HPDE6-E6E7 (cell line): ENCODE measurements around the gene IMPA2.
A peak's percentile ranks its signal among the peaks of the same experiment; 100 is the strongest.
"Not testable (repeated sequence)": the region's sequence is repeated elsewhere in the genome, so short reads cannot be mapped to it uniquely, and the experiment has no call there.

Experiments used
- DNase-seq: peaks from one replicate; pipeline ENCODE4 v3.0.0; 2011; ENCODE audit warnings: missing footprints; ENCODE audit errors: extremely low spot score

Gene IMPA2

DNA sequence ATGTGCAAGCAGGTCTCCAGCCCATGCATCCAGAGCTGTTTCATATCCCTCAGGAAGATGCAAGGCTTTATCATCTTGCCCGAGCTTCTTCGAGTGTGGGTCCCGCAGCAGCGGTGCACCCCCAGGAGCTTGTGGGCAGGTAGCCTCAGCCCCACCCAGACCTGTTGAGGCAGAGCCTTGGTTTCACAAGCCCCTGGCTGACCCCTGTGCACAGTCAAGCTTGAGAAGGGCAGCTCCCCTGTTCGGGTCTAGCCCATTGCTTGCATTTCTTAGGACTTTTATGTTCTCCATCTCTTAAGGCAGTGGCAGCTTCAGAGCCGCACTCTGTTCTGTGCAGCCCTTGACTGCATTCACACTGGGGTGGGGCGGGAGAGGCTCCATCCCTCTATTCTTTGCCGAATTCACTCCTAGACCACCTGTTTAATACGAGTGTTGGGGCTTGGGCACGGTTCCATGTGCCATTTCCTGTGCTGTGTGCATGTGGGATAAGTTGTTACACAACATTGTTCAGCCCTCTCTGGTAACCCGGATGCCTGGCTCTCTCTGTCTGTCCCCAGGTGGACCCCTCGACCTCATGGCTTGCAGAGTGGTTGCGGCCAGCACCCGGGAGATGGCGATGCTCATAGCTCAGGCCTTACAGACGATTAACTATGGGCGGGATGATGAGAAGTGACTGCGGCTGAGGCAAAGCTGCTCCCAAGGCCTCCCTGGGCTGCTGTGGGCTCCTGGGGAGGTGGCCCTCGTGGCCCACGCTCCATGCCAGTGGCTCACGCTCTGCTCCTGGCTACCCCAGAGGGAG lies 48.7 kb downstream of the IMPA2 start:
- DNase-seq, result no peak

DNA sequence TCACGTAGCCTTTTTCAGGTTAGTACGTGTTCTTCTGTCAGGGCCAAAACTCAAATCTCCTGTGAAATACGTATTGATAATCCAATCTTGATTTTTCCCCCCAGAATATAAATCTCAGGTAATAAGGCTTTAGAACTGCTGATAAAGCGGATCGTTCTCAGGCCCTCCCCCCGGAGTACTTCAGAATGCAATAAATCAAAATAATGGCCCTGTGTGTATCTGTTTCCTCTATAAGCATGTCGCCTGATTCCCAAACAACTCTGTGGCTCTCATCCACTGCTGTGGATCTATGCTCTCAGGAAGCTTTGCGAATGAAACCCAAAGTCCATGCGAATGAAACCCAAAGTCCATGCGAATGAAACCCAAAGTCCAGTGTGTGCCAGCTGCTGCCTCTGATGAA lies 49.4 kb downstream of the IMPA2 start:
- no peak for DNase-seq

DNA sequence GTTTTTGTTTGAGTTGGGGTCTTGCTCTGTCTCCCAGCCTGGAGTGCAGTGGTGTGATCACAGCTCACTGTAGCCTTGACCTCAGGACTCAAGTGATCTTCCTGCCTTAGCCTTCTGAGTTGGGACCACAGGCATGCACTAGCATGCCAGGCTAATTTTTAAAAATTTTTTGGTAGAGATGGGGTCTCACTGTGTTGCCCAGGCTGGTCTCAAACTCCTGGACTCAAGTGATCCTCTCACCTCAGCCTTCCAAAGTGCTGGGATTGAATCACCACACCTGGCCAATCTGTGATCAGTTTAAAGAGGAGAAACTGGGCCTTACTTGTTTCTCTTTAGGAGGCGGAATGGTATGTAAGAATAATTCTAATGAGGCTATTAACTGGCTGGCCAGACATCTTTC lies 49.9 kb downstream of the IMPA2 start:
- DNase-seq, result no peak

DNA sequence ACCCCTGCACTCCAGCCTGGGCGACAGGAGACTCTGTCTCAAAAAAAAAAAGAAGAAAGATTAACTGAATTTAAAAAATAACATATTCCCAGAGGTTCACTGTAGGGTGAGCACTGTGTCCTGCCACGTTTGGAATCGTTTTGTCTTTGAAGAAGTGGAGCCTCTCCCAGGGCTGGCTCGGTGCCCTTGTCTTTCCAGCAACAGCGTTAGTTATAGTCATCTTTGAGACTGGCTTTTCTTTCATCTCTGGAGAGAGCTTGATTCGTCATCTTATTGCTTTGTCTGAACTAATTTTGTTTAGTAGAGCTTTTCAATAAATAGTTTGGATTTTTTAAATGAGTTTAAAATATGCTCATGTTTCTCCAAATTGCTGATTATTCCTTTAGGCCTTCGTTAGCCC lies 50.5 kb downstream of the IMPA2 start:
- DNase-seq, result no peak

DNA sequence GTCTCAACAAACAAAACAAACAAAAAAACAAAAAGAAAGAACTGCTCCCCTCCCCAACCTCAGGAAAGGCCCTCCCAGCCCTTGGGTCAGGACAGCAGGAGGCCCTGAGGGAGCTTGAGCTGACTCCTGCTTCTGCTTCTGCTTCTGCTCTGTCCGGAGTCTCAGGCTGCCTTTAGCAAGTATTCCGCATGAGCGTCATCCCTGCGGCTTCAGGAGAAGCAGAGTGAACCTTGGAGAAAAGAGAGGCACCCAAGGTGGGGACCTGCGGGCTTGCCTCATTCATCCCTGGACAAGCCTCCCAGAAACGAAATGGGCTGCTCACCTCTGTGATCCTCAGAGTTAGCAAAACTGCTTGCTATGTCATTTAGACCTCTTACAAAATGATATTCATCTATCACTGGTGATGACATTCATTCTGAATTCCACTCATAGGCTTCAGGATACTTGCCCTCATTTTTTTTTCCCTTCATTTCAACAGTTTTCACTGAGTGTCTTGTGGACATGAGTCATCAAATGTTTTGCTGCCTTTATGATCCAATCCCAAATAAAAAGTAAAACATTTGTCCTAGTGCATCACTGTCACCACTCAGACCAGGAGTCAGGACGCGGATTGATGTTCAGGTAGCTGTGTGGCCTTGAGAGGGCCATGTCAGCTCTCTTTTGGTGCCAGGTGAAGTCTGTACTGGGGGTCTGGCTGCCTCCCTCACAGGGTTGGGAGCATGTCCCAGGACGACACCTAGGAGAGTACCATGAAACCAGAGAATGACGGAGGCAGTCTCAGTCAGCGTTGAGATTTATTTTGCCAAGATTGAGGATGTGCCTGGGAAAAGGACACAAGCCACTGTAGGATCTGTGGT lies 51.7 kb downstream of the IMPA2 start:
- no peak for DNase-seq

DNA sequence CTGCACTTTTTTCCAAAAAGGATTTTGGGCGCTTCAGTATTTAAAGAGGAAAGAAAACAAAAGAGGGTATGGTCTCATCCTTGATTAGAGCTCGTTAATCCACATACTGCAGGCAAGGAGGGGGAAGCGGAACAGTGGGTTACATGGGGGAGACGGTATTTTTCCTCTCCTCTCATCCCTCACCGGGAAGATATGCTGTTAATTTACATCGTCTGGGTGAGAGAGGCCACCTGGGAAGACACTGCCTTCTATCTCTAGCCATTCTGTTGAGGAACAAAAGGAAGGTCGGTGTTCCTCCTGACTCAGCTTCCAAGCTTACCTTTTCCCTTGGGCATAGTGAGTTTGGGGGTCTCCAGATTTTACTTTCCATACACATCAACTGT lies 52.3 kb downstream of the IMPA2 start:
- DNase-seq, result no peak

DNA sequence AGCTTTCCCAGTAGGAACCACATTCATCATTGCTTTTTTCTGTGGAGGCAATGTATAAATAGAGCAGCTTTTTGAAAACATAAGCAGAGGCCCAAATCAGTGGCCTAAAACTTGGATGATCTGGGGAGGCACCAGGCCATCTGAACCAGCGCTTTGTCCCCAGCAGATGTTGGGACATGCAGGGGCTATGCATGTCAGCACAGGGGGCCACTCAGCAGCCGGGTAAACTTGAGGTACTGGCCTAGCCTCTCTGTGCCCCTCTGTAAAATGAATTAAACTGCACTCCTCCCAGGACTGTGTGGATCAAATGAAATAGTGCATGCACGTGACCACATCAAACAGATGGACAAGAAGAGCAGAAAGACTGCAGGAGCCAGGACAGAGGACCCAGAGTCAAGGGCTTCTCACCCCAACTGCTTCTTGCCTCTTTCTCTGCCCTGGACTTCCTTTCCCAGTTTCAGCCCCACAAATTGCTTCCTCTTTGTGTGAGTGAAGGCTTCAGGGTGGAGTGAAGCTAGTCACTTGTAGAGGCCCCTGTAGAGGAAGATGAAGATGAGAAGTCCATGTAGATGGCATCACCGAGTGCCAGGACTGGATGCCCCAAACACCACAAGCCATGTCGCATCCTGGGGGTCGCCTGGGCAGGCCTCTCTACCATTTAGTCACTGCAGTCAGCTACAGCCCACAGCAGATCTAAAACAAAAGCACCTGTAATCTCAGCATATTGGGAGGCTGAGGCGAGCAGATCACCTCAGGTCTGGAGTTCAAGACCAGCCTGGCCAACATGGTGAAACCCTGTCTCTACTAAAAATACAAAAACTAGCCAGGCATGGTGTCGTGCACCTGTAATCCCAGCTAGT lies 53.2 kb downstream of the IMPA2 start:
- no peak for DNase-seq

DNA sequence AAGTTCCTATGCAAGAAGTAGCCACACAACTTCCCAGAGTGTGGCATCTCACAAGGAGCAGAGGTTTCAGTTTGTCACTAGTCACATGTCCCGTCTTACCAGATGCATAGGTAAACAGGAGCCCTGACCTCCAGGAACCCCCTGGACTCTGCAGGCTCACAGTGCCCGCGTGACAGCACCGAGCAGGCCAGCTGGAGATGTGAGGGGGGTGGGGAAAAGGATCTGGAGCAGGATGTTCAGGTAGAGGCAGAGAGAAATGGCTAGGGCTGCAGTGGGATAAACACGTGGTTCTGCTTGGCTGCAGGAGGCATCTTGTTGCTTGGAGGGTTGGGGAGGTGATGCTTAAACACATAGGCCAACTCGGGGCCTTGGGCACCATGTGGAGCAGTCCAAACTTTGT lies 54.2 kb downstream of the IMPA2 start:
- DNase-seq, result no peak

DNA sequence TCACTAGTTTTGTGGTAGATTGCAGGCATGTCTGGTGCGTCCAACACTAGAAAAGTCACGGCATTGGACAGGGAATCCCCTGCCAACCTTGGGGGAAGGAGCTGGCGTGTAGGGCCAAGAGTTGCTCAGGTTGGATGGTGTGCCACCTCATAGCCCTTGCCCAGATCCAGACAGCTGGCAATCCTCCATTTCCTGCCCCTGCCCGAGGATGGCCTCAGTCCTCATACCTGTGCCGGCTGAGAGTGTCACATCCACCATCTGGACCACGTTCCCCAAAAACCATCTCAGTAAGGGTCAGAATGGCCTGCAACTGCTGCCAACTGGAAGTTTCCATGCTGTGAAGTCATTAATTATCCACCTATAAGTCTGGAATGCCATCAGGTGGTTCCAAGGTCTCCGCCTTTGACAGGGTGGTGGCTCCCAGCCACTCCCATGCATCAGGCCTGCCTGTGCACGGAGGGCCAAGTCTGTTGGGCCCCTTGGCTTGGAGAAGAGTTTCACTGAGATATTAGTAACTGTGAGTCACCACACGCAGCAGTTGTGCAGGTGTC lies 55.0 kb downstream of the IMPA2 start:
- DNase-seq, result no peak

DNA sequence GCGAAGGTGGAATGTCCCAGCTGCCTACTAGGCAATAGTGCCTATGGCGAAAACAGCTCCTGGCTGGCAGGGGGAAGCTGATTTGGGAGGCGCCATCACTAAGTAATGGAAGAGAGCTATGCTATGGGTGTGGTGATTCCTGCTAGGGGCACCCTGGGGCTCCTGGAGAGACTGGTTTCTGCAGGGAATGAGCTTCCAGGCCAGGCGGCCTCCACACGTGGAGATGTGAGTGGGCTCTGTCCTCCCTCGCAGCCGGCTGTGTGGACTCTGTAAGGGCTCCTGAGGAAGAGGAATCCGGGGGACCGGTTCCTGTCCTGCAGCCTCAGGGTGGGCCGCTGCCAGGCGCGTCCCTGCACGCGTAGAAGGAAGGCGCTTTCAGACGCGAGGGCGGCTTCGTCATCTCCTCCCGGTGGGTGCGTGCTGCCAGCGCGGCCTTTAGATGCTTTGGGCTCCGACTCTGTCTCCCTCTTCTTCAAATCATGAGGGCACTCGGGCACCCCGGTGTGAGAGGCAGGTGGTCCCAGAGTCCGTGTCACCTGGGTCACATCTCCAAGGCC lies 56.9 kb downstream of the IMPA2 start:
- DNase-seq, result peak; percentile 26

DNA sequence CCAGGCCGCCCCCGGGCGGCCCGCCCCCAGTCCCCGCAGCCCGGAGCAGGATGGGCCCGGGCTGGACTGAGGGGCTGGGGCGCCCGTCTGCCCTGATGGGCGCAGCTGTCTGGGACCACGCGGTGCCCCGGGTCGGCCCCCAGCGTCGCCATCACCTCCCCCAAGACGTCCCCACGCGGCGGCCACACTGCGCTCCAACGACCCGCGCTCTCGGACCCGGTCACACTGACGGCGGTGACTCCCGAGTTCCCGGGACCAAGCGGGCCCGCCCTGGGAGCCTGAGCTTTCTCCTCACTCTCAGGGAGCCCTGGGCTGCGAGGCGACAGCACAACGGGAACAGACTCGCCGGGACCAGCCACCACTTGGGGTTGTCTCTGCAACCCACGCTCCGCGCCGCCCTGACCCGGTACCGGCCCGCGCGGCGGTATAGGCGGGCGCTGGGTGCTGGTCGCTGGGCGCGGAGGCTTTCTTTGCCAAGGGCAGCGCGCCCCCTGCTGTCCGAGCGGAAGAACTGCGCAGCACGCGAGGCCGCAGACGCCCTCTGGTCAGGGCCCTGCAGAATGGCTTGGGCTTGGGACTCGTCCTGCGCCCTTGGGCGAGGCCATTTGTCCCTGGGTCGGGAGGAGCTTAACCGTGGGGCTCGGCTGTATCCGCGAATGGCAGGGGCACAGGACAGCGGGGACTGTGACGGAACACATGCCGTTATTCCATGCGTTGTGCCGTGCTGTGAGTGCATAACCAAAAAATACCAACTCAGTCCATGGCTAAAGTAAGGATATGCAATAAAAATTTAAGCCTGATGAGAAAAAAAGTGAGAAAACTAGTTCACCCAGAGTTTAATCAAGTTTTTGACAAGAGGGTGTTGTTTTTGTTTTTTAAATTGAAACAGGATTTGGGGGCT lies 57.6 kb downstream of the IMPA2 start:
- peak; percentile 54 for DNase-seq

DNA sequence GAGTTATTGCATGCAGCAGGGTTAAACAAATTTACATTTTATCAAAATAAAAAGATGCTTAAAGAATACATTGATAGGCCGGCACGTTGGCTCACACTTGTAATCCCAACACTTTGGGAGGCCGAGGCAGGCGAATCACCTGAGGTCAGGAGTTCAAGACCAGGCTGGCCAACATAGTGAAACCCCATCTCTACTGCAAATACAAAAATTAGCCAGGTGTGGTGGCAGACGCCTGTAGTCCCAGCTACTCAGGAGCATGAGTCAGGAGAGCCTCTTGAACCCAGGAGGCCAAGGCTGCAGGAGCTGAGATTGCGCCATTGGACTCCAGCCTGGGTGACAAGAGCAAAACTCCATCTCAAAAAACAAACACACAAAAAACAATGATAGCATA lies 58.2 kb downstream of the IMPA2 start:
- not testable (repeated sequence) for DNase-seq

DNA sequence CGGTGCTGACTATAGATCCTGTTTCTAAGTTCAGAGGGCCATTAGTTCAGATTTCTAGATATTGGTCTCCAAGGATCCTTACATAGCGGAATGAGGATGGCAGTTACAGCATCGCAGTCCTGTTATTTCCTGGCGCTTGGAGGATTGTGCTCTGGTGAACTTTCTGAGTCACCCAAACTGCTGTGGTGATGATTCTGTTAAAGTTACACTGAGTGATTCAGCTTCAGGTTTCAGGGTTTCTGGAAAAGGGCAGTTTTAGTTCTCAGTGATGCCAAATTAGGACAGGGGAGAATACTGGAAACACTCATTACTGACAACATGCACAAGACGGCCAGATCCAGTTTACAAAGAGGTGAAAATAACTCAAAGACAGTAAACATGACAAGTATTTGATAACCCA lies 60.3 kb downstream of the IMPA2 start:
- peak; percentile 32 for DNase-seq

DNA sequence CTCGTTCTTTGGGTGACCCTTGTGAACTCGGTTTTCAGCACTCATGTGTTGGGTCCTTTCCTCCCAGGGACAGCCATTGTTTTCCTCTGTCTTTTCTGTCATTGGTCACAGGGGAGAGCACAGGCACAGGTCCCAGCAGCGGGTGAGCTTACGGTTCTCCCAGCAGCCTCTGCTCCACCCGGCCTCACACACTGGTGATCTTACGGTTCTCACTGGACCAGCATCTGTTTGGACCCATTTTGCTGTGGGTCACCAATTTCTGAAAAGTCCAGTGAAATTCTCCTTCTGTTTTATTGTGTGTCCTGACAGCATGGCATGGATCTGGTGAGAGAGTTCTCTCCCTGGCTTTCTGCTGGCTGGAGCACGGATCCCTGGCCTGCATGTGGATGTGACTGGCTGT lies 62.5 kb downstream of the IMPA2 start:
- no peak for DNase-seq

DNA sequence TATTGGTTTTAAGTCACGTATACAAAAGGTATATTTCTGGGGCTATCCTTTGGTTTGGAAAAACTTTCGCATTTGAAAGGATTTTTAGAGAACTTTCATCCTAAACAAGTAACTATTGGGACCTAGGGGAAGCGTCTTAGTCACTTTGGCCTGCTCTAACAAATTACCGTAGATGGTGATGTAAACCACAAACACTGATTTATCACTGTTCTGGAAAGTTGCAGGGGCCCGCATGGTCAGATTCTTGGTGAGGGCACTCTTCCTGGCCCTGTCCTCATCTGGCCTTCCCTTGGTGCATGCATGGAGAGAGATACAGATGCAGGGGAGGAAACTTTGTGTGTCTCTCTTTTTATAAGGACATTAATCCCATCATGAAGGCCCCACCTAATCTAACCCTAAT lies 63.3 kb downstream of the IMPA2 start:
- no peak for DNase-seq

DNA sequence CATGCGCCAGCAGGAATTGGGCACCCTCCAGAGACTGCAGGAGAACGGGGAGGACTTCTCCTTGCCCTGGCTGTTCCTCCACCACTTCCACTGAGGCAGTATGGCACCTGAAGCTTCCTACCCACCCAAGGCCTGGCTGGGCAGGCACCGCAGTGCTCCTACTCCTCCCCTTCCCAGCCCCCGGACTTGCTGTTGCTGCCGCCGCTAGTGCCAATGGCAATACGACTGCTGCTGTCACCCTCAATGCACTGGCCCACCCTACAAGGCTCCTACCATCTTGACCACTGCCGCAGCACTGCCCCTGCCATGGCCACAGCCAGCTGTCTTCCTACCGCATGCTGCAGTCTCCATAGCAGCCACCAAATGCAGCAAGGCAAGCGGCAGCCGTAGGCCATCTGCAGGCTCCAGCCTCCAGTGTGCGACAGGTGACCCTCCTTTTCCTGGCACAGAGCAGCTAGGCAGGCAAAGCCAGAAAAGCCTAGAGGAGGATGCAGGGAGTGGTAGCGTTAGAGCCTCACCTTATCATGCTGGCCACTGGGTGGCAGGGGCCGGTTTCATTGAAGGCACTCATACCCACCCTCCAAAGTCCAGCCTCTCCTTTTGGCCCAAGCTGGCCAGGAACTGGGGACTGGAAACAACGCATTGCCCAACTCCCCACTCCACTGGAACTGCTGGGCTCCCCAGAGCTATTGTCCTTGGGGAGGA lies 64.9 kb downstream of the IMPA2 start:
- no peak for DNase-seq

DNA sequence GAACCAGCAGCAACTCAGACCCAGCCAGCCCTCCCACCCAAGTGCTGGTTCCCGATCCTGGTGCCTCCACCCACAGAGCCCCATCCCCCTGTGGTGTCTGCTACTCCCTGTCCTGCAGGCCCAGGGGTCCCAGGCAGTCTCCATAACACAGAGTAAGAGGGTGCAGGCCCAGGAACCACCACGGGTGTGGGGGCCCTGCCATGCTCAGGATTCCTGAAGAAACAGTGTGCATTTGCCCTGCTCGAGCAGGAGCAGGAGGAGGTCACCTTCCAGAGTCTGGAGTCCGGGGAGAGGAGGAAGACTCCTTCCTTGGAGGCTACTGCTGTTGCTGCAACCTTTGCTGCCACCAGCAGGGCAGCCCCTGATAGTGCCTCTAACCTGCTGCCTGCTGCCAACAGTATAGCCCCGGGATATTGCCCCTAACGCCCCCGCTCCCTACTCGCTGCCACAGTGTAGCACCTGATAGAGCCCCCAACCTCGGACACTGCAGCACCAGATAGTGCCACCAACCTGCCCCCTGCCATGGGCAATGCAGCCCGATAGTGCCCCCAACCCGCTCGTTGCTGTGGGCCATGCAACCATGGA lies 65.5 kb downstream of the IMPA2 start:
- no peak for DNase-seq

DNA sequence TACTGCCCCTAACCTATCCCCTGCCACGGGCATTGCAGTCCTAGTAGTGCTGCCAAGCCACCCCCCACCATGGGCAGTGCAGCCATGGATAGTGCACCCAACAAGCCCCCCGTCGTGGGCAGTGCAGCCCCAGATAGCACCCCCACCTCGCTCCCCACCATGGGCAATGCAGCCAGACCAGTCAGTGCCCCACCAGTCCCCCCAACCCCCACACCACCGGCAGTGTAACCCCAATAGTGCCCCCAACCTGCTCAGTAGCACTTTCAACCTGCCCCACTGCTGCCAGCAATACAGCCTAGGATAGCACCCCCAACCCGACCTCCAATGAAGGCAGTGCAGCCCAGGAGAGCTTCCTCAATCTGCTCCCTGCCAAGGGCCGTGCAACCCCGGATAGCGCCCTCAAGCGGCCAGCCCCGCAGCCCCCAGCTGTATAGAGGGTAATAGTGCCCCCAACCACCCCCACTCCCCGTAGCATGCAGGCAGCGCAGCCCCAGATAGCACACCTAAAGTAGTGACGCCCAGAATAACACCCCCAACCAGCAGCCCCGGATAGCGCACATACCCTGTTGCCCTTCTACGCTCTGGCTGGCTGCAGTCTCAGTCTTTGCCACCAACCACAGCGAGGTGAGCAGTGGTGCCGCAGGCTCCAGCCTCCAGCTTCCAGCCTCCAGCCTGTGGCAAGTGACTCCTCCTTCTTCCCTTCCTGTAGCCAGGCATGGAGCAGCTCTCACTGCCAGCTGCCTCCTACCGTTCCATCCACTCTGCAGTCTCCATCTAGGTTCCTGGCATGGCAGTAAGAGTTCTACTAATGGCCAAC lies 66.9 kb downstream of the IMPA2 start:
- DNase-seq, result no peak

DNA sequence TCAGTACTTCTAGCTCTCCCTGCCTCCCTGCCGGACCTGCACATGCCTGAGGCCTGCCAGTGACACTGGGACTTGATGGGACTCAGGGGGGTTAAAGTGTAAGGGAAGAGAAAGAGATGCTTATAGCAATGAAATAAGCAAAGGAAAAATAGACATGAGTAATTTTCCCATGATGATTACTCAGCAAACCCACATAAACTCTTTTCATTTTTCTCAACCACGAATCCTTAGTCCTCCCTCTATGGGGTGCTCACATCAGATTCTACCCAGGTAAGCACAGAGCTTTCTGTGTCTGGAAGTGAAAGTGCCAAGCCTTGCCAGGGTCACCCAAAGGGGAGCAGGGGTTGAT lies 67.5 kb downstream of the IMPA2 start:
- DNase-seq, result no peak
